OCI-LY7 (cell line): ENCODE measurements around the gene LHFPL2. TPM values are rescaled to one million over a fixed set of nuclear protein-coding genes. Genes with fewer than 3 reads are reported as not detected.

Experiments
- BruUV-seq: library from RNA; stranded (reverse); fragments of 400-500 nt; replicated peaks from 2 replicates; lab custom pipeline; 2021; lab: Mats Ljungman, UMichigan
- CTCF ChIA-PET: fragments of 300-600 bp; sonication (Branson Sonifier 250); formaldehyde crosslinking; loops from one replicate; lab custom pipeline; 2022; ENCODE audit warnings: antibody characterized with exemption; ENCODE audit not compliant: unreplicated experiment; lab: Charles Lee
- POLR2A ChIA-PET: fragments of 300-600 bp; sonication (Branson Sonifier 250); formaldehyde crosslinking; loops from one replicate; lab custom pipeline; 2022; ENCODE audit warnings: antibody characterized with exemption; lab: Charles Lee
- DNase-seq: peaks from one replicate; pipeline ENCODE4 v3.0.0-alpha.2; 2015; ENCODE audit warnings: low spot score
- H2AFZ ChIP-seq: fragments of 200-600 bp; sonication (generic), shearing (Covaris generic); 2 replicates; pipeline ENCODE4 v1.6.1; 2014; ENCODE audit warnings: mild to moderate bottlenecking, antibody characterized with exemption, low read length, moderate library complexity
- H3K27ac ChIP-seq: fragments of 200-600 bp; sonication (generic); 2 replicates; pipeline ENCODE4 v1.5.1; 2014; ENCODE audit warnings: mixed run types, low read depth, mild to moderate bottlenecking, moderate library complexity, low read length, inconsistent platforms; ENCODE audit not compliant: poor library complexity, severe bottlenecking
- H3K36me3 ChIP-seq: fragments of 200-600 bp; sonication (generic); 2 replicates; pipeline ENCODE4 v1.6.1; 2014; ENCODE audit warnings: mild to moderate bottlenecking, antibody characterized with exemption, low read length, moderate library complexity, mixed read lengths; ENCODE audit not compliant: insufficient read depth
- H3K4me1 ChIP-seq: fragments of 200-600 bp; sonication (generic); 2 replicates; pipeline ENCODE4 v1.5.1; 2014; ENCODE audit warnings: mild to moderate bottlenecking, low read length; ENCODE audit not compliant: insufficient read depth, poor library complexity, severe bottlenecking
- H3K4me2 ChIP-seq: fragments of 200-600 bp; sonication (generic); 2 replicates; pipeline ENCODE4 v1.6.1; 2014; ENCODE audit warnings: mild to moderate bottlenecking, low read length
- H3K4me3 ChIP-seq: fragments of 200-600 bp; sonication (generic); 2 replicates; pipeline ENCODE4 v1.5.1; 2014; ENCODE audit warnings: mild to moderate bottlenecking, low read depth, low read length; ENCODE audit not compliant: poor library complexity, severe bottlenecking
- H3K79me2 ChIP-seq: fragments of 200-600 bp; sonication (generic); 2 replicates; pipeline ENCODE4 v1.6.1; 2016; ENCODE audit warnings: low read depth, mild to moderate bottlenecking, low read length, moderate library complexity, mixed read lengths; ENCODE audit not compliant: insufficient read depth
- H3K9me2 ChIP-seq: fragments of 200-600 bp; sonication (generic); 2 replicates; pipeline ENCODE4 v1.6.1; 2016; ENCODE audit warnings: mild to moderate bottlenecking, low read length, mixed read lengths; ENCODE audit not compliant: insufficient read depth
- H3K9me3 ChIP-seq: fragments of 200-600 bp; sonication (generic); 2 replicates; pipeline ENCODE4 v1.6.1; 2014; ENCODE audit warnings: mild to moderate bottlenecking, mixed run types, low read length, mixed read lengths
- H4K20me1 ChIP-seq: fragments of 200-600 bp; sonication (generic); 2 replicates; pipeline ENCODE4 v1.6.1; 2014; ENCODE audit warnings: mild to moderate bottlenecking, antibody characterized with exemption, low read length, moderate library complexity, mixed read lengths; ENCODE audit not compliant: insufficient read depth
- EZH2phosphoT487 ChIP-seq: fragments of 200-600 bp; sonication (generic); IDR thresholded peaks from 2 replicates; pipeline ENCODE4 v1.6.1; 2018; ENCODE audit warnings: low read depth, borderline replicate concordance, mild to moderate bottlenecking, mixed run types, antibody characterized with exemption, low read length, moderate library complexity, mixed read lengths
- intact Hi-C: fragments of 100-400 bp; cut with micrococcal nuclease; formaldehyde crosslinking; loops from one replicate; pipeline ENCODE4 v1.10.0; 2022; ENCODE audit not compliant: unreplicated experiment
- total RNA-seq, 2 experiments: library from RNA; depleted of rRNA in 1 of 2; stranded (reverse); fragments of >200 nt in 1 of 2; shearing (Covaris generic) in 1 of 2; gene quantifications; 2 replicates each; pipeline ENCODE4 v1.2.3, GENCODE V29; 2014 to 2022
- TF ChIP-seq, protein P1 (sequence below): fragments of 200-600 bp; sonication (generic); conservative IDR thresholded peaks from 2 replicates; pipeline ENCODE4 v1.5.1; 2014; ENCODE audit warnings: mild to moderate bottlenecking, antibody characterized with exemption, low read length, moderate library complexity, mixed read lengths

Gene LHFPL2
- total RNA-seq, 2 experiments from 2014 or later, result 12.2 to 24.0 TPM

DNA sequence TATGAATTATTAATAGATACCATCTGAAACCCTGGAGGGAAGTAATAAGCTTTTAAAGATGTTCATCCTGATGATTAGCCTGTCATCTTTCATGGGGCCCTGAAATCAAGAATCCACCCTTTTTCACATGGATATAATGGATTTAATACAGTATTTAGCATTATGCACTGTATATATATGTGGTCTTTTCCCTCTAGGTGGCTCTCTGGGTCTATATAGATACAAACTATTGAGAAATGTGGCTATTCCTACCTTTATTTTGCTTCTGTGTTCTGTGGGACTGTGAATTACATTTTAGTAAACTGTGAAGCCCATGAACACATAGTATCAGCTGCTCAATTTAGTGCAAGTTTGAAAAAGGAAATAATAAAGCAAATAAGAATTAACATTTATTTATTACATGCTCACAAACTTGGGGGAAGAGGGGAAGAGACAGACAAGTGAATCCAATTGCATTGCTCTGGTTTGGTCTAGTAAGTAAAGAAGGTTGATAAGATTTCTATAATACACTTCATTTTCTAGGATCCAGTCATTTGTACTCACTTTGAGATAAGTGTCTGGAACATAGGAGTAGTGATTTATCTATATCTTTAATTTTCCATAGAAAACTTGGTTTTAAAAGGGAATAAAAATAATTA, 176.0 kb downstream of the LHFPL2 start:
- intact Hi-C loops, result no loop called here
- H3K36me3 ChIP-seq, result peaks cover 11% of the 10 kb centered on the region
- H3K4me2 ChIP-seq, result no peak overlapping the region
- no TSS peak for BruUV-seq
- ChIA-PET POLR2A (interaction anchor here (0.6 kb wide), 1 partner anchor 546 kb away, joined by 4 read pairs; no protein-coding TSS in a partner anchor), CTCF (no interaction called here)
- TF ChIP-seq, protein P1, sequence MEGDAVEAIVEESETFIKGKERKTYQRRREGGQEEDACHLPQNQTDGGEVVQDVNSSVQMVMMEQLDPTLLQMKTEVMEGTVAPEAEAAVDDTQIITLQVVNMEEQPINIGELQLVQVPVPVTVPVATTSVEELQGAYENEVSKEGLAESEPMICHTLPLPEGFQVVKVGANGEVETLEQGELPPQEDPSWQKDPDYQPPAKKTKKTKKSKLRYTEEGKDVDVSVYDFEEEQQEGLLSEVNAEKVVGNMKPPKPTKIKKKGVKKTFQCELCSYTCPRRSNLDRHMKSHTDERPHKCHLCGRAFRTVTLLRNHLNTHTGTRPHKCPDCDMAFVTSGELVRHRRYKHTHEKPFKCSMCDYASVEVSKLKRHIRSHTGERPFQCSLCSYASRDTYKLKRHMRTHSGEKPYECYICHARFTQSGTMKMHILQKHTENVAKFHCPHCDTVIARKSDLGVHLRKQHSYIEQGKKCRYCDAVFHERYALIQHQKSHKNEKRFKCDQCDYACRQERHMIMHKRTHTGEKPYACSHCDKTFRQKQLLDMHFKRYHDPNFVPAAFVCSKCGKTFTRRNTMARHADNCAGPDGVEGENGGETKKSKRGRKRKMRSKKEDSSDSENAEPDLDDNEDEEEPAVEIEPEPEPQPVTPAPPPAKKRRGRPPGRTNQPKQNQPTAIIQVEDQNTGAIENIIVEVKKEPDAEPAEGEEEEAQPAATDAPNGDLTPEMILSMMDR, result peak; percentile 70
- no peak for TF ChIP-seq EZH2phosphoT487
- no peak overlapping the region for H3K27ac ChIP-seq
- H3K79me2 ChIP-seq, result no peaks in the 10 kb centered on the region
- H3K9me2 ChIP-seq, result no peaks in the 10 kb centered on the region
- no peak overlapping the region for H2AFZ ChIP-seq
- H3K4me3 ChIP-seq, result no peak overlapping the region
- peak; percentile 27 for DNase-seq
- no peaks in the 10 kb centered on the region for H3K9me3 ChIP-seq
- H4K20me1 ChIP-seq, result 0 out of 2 replicates have a peak, but pooled peaks cover 4% of the 10 kb centered on the region
- no peaks in the 10 kb centered on the region for H3K4me1 ChIP-seq

- Histone ChIP-seq H4K20me1 (0 out of 2 replicates have a peak, but pooled peaks cover 4% of the 10 kb centered on the region), H3K4me1 (no peaks in the 10 kb centered on the region), H3K79me2 (no peaks in the 10 kb centered on the region), H3K4me2 (no peak overlapping the region), H2AFZ (no peak overlapping the region), H3K36me3 (peaks cover 6% of the 10 kb centered on the region), H3K27ac (no peak overlapping the region), H3K4me3 (no peak overlapping the region), H3K9me2 (no peaks in the 10 kb centered on the region), H3K9me3 (no peaks in the 10 kb centered on the region)
- CTCF ChIA-PET, result no interaction called here
- no peak for TF ChIP-seq EZH2phosphoT487
- TF ChIP-seq, protein P1, result no peak
- BruUV-seq, result no TSS peak
- POLR2A ChIA-PET, result interaction anchor here (0.8 kb wide), 1 partner anchor 494 kb away, joined by 3 read pairs; no protein-coding TSS in a partner anchor
- intact Hi-C loops, result no loop called here
- DNase-seq, result no peak
These were observed 176.7 kb downstream of the LHFPL2 start for GRCh38 chr5:78471896-78472295.

GRCh38 chr5:78467752-78468357, 180.7 kb downstream of the LHFPL2 start:
- no peaks in the 10 kb centered on the region for H3K4me1 ChIP-seq
- BruUV-seq, result no TSS peak
- H3K9me2 ChIP-seq, result no peaks in the 10 kb centered on the region
- 0 out of 2 replicates have a peak, but pooled peaks cover 3% of the 10 kb centered on the region for H3K36me3 ChIP-seq
- intact Hi-C loops, result loop anchor here (5.0 to 10.0 kb wide), 4 partner anchors 64 to 499 kb away; partner anchors contain the start of gene SCAMP1
- H3K4me3 ChIP-seq, result no peak overlapping the region
- ChIA-PET CTCF (no interaction called here), POLR2A (no interaction called here)
- no peak for TF ChIP-seq EZH2phosphoT487
- TF ChIP-seq, protein P1, result peak; percentile 96
- DNase-seq, result peak; percentile 70
- no peaks in the 10 kb centered on the region for H3K9me3 ChIP-seq
- H3K4me2 ChIP-seq, result no peak overlapping the region
- no peaks in the 10 kb centered on the region for H3K79me2 ChIP-seq
- no peak overlapping the region for H3K27ac ChIP-seq
- 0 out of 2 replicates have a peak, but pooled peaks cover 4% of the 10 kb centered on the region for H4K20me1 ChIP-seq
- H2AFZ ChIP-seq, result no peak overlapping the region
